Measurements from ENCODE around the gene THAP8.

THAP8 gene

DNA sequence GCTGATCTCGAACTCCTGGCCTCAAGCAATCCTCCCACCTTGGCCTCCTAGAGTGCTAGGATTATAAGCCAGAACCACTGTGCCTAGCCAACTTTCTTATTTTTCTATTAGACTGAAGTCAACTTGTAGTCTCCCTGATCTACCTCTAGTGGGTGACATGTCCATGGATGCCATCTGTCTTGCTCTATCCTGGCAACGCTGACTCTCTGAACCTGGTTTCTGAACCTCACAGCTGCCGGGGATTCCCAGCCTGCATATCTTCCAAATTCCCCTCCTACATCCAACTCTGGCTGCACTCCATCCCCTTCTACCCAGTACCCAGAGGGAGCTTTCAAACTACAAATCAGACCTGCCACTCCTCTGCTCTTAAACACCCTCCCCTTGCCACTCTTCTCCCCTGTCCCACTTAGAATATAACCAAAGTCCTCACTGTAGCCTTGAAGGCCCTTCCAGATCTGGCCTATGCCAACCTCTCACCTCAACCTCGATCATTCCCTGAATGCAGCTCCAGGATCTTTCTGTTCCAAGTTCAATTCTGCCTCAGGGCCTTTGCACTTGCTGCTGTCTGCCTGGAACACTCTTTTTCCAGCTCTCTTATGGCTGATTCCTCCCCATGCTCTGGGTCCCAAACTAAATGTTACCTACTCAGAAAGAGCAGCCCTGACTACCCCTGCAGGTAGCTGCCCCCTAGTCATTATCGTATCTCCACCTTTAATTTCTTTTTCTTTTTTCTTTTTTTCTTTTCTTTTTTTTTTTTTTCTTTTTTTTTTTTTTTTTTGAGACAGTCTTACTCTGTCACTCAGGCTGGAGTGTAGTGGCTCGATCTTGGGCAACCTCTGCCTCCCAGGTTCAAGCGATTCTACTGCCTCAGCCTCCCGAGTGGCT lies 23.6 kb downstream of the THAP8 start:
- H3K4me3 ChIP-seq (ENCODE audit: low read length), result no peak overlapping the region
- TF ChIP-seq, protein P1, sequence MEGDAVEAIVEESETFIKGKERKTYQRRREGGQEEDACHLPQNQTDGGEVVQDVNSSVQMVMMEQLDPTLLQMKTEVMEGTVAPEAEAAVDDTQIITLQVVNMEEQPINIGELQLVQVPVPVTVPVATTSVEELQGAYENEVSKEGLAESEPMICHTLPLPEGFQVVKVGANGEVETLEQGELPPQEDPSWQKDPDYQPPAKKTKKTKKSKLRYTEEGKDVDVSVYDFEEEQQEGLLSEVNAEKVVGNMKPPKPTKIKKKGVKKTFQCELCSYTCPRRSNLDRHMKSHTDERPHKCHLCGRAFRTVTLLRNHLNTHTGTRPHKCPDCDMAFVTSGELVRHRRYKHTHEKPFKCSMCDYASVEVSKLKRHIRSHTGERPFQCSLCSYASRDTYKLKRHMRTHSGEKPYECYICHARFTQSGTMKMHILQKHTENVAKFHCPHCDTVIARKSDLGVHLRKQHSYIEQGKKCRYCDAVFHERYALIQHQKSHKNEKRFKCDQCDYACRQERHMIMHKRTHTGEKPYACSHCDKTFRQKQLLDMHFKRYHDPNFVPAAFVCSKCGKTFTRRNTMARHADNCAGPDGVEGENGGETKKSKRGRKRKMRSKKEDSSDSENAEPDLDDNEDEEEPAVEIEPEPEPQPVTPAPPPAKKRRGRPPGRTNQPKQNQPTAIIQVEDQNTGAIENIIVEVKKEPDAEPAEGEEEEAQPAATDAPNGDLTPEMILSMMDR (conservative IDR thresholded peaks at IDR 0.05; ENCODE audit: low read length), result peak; percentile 47
- peak; percentile 59 for DNase-seq (ENCODE audit: low read depth)

GRCh38 chr19:36028313-36029041 lies 25.6 kb downstream of the THAP8 start:
- no peak overlapping the region for H3K4me3 ChIP-seq (ENCODE audit: low read length)
- TF ChIP-seq, protein P1 (conservative IDR thresholded peaks at IDR 0.05; ENCODE audit: low read length), result no peak
- no peak for DNase-seq (ENCODE audit: low read depth)

GRCh38 chr19:36027696-36028095 lies 26.4 kb downstream of the THAP8 start:
- no peak for DNase-seq (ENCODE audit: low read depth)
- TF ChIP-seq, protein P1 (conservative IDR thresholded peaks at IDR 0.05; ENCODE audit: low read length), result no peak
- no peak overlapping the region for H3K4me3 ChIP-seq (ENCODE audit: low read length)

GRCh38 chr19:36026091-36026876 lies 27.8 kb downstream of the THAP8 start:
- no peak overlapping the region for H3K4me3 ChIP-seq (ENCODE audit: low read length)
- DNase-seq (ENCODE audit: low read depth), result no peak
- TF ChIP-seq, protein P1 (conservative IDR thresholded peaks at IDR 0.05; ENCODE audit: low read length), result no peak

DNA sequence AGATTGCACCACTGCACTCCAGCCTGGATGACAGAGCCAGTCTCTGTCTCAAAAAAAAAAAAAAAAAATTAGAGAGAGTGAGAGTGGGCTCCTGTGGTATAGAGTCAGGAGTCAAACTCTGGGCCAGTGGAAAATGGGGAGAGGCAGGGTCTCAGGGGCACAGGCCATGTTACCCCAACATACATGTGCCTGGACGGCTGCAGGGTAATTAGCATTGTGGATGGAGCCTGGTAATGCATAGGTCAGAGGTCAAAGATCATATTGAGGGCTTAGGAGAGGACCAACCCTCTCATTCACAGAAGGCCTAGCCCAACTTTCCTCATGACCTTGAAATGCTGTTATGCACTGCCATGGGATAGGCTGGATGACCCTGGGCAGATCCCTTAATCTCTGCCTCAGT lies 28.5 kb downstream of the THAP8 start:
- TF ChIP-seq, protein P1 (conservative IDR thresholded peaks at IDR 0.05; ENCODE audit: low read length), result no peak
- DNase-seq (ENCODE audit: low read depth), result no peak
- H3K4me3 ChIP-seq (ENCODE audit: low read length), result no peak overlapping the region

DNA sequence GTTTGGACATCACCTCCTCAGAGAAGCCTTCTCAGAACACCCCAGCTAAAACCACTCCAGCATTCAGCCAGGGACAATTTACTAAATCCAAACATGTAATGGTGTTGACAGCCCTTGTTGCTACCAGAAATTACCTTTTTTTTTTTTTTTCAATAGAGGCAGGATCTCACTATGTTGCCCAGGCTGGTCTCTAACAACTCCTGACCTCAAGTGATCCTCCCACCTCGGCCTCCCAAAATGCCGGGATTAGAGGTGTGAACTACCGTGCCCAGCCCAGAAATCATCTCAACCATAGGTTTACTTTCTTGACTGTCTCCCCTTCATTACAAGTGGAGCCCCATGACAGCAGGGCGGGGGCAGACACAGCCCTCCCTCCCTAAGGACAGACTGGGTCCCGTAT lies 30.7 kb downstream of the THAP8 start:
- H3K4me3 ChIP-seq (ENCODE audit: low read length), result no peak overlapping the region
- TF ChIP-seq, protein P1 (conservative IDR thresholded peaks at IDR 0.05; ENCODE audit: low read length), result no peak
- no peak for DNase-seq (ENCODE audit: low read depth)

Data from AG10803 (cell line).